Measurements from ENCODE around the gene NUP107. TPM values are rescaled to one million over a fixed set of nuclear protein-coding genes. Genes with fewer than 3 reads are reported as not detected.

Gene NUP107
- total and polyA plus RNA-seq, 9 donors: 18.4 to 56.6 (median 45.3) TPM

DNA sequence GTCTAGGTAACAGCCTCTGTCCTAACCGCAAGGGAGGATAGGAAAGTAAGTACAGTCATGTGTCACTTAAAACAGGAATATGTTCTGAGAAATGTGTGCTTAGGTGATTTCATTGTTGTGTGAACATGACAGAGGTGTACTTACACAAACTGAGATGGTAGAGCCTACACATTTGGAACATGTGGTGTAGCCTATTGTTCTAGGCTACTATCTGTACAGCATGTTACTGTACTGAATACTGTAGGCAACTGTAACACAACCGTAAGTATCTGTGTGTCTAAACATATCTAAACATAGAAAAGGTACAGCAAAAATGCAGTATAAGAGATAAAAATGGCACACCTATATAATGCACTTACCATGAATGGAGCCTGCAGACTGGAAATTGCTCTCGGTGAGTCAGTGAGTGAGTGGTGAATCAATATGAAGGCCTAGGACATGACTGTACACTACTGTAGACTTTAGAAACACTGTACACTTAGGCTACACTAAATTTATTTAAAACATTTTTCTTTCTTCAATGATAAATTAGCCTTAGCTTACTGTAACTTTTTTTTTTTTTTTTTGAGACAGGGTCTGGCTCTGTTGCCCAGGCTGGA lies 108.0 kb downstream of the NUP107 start:
- Histone ChIP-seq H3K9me3 (no peaks in the 10 kb centered on the region), H3K4me3 (no peak overlapping the region), H3K27me3 (no peaks in the 10 kb centered on the region), H3K27ac (no peak overlapping the region), H3K4me1 (ENCODE audit: insufficient read depth) (no peaks in the 10 kb centered on the region), H3K36me3 (no peaks in the 10 kb centered on the region)
- DNase-seq: no peak
- WGBS, 3 donors: 90 to 95% (median 91%) methylated on average over 3 of the region's 3 CpGs
- TF ChIP-seq POLR2A (IDR thresholded peaks at IDR 0.05) (no peak), EP300 (IDR thresholded peaks at IDR 0.05) (no peak)
- TF ChIP-seq, protein P1, sequence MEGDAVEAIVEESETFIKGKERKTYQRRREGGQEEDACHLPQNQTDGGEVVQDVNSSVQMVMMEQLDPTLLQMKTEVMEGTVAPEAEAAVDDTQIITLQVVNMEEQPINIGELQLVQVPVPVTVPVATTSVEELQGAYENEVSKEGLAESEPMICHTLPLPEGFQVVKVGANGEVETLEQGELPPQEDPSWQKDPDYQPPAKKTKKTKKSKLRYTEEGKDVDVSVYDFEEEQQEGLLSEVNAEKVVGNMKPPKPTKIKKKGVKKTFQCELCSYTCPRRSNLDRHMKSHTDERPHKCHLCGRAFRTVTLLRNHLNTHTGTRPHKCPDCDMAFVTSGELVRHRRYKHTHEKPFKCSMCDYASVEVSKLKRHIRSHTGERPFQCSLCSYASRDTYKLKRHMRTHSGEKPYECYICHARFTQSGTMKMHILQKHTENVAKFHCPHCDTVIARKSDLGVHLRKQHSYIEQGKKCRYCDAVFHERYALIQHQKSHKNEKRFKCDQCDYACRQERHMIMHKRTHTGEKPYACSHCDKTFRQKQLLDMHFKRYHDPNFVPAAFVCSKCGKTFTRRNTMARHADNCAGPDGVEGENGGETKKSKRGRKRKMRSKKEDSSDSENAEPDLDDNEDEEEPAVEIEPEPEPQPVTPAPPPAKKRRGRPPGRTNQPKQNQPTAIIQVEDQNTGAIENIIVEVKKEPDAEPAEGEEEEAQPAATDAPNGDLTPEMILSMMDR (IDR thresholded peaks at IDR 0.05): no peak
- intact Hi-C loops (cut with DNase I): no loop called here

Other genes starting within 250 kb of the NUP107 start
- 100 to 1,000 TPM in 4 of 7 donors, 10 to 100 TPM in 3; 81.9 to 146 (median 107) TPM for gene RAP1B, start 76.1 kb upstream of the NUP107 start, total RNA-seq
- 100 to 1,000 TPM in 1 of 2 donors, 10 to 100 TPM in 1; 81.8 to 195 TPM for gene RAP1B, start 76.1 kb upstream of the NUP107 start, polyA plus RNA-seq
- 10 to 100 TPM in 1 of 7 donors, 1 to 10 TPM in 6; 1.1 to 12.3 (median 8.1) TPM for gene SLC35E3, start 59.2 kb downstream of the NUP107 start, total RNA-seq
- gene SLC35E3, start 59.2 kb downstream of the NUP107 start, polyA plus RNA-seq: 10 to 100 TPM in 1 of 2 donors, 1 to 10 TPM in 1; 5.5 to 10.2 TPM
- gene MDM2, start 121.2 kb downstream of the NUP107 start, total RNA-seq: 100 to 1,000 TPM in 1 of 7 donors, 10 to 100 TPM in 6; 56.3 to 101 (median 83.8) TPM
- 10 to 100 TPM; 14.1 to 50.4 TPM for gene MDM2, start 121.2 kb downstream of the NUP107 start, polyA plus RNA-seq
- 10 to 100 TPM; 21.3 to 64.6 (median 37.9) TPM for gene CPM, start 246.2 kb downstream of the NUP107 start, total RNA-seq
- 10 to 100 TPM; 23.8 to 62.9 TPM for gene CPM, start 246.2 kb downstream of the NUP107 start, polyA plus RNA-seq

Measured in ovary (tissue), 9 donors.